NCI-H1436 (cell line): Measurements from ENCODE around the gene NPDC1.
A peak's percentile ranks its signal among the peaks of the same experiment; 100 is the strongest.
"Not testable (repeated sequence)": the region's sequence is repeated elsewhere in the genome, so short reads cannot be mapped to it uniquely, and the experiment has no call there.

ENCODE experiments used
- DNase-seq: peaks from one replicate; lab custom pipeline; 2025; lab: John Stamatoyannopoulos, UW

The NPDC1 gene

DNA sequence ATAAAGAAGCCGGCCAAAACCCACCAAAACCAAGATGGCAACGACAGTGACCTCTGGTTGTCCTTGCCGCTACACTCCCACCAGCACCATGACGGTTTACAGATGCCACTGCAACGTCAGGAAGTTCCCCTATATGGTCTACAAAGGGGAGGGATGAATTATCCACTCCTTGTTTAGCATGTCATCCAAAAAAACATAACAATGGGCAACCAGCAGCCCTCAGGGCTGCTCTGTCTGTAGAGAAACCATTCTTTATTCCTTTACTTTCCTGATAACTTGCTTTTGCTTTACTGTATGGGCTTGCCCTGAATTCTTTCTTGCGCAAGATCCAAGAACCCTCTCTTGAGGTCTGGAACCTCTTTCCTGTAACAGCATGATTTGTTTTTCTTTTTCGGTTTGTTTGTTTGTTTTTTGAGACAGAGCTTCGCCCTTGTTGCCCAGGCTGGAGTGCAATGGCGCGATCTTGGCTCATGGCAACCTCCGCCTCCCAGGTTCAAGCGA is 29.3 kb upstream of the NPDC1 start:
- no peak for DNase-seq

DNA sequence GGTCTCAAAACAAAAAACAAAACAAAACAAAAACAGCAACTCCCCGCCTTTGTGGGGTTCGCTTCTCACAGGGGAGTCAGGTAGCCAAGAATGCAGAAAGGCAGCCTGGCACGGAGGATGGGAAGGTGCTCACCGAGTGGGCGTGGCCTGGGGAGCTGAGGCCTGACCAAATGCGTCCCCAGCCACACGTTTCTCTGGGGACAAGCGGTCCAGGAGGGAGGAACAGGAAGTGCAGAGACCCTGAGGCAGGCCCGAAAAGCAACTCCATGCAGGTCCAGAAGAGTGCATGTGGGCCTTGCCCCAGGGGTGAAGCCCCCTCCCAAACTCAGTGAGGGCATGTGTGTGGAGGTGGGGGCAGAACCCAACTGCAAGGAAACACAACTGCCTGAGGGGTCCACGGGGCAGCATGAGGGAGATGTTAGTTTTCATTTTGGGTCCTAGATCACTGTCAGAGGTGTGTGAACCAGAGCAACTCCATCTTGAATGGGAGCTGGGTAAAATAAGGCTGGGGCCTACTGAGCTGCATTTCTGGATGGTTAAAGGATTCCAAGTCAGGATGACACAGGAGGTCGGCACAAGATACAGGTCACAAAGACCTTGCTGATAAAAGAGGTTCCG is 28.8 kb upstream of the NPDC1 start:
- no peak for DNase-seq

DNA sequence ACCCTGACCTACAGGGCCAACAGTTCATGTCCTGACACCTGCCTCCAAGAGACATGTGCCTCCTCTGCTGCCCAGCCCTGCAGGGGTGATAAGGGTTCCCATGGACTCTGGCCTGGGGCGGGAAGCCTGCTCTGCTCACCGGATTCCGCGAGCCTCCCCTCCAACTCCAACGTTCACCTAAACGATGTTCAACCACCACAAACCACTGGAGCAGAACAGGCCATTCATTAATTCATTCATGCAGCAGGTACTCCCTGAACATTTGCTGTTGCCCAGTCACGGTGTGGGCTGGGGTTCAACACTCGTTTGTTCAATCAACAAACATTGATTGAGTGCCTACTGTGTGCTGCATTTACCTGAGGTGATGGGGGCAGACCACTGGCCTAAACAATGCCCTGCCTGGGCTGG is 28.0 kb upstream of the NPDC1 start:
- no peak for DNase-seq

DNA sequence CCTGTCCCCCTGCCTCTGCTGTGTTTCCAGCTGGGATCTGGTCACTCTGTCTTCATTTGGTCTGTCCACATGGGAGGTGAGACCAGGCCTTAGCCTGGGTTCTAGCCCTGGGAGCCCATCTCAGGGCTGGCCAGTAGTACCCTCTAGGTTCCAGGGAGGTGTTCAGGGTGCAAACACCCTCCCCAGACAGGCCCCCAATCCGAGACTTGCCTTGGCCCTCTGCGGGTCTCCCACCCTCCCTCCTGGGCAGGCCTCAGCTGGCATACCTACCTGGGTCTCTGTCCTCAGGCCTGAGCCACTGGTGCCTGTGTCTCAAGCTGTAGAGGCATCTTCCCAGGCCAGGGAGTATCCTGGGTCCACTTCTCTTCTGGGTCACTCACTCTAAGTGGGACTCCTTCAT is 25.3 kb upstream of the NPDC1 start:
- no peak for DNase-seq

GRCh38 chr9:137070906-137071275 is 24.9 kb upstream of the NPDC1 start:
- peak; percentile 59 for DNase-seq

DNA sequence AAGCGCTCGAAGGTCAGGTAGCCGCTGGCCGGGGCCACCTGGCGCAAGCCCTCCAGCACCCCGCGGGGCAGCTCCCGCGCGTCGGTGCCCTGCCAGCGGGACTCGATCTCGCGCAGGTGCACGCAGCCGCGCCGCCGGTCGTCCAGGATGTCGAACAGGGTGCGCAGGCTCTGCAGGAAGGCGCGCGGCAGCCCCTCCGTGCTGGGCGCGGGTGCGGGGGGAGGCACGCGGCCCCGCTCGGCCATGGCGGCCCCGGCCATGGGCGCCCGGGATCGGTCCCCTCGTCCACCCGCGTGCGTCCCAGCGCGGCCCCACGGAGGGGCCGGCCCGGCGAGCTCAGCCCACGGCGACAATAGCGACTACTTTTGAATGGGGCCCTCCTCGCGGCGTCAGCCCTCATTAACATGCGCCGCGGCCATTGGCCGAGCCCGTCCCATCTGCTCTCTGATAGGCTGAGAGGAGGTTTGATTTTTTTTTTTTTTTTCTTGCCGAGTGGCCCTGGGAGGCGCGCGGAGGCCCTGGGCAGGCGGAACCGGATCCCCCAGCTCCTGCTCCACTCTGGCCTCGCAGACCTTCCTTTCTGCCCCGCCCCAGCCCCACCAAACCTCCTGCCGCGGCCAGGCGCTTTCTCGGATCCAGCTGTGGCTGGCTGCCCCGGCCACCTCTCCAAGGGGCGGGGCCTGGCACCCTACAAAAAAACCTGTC is 24.4 kb upstream of the NPDC1 start, which contains the start of gene SAPCD2:
Gene SAPCD2, minus strand, starts transcription at position 357 of the 705 bp plus-strand sequence. Its CDS starts 97 bp downstream, at position 260.
- DNase-seq, result peak; percentile 91

GRCh38 chr9:137069508-137070091 is 23.6 kb upstream of the NPDC1 start:
- no peak for DNase-seq

GRCh38 chr9:137068539-137069507 is 22.8 kb upstream of the NPDC1 start:
- DNase-seq, result no peak

DNA sequence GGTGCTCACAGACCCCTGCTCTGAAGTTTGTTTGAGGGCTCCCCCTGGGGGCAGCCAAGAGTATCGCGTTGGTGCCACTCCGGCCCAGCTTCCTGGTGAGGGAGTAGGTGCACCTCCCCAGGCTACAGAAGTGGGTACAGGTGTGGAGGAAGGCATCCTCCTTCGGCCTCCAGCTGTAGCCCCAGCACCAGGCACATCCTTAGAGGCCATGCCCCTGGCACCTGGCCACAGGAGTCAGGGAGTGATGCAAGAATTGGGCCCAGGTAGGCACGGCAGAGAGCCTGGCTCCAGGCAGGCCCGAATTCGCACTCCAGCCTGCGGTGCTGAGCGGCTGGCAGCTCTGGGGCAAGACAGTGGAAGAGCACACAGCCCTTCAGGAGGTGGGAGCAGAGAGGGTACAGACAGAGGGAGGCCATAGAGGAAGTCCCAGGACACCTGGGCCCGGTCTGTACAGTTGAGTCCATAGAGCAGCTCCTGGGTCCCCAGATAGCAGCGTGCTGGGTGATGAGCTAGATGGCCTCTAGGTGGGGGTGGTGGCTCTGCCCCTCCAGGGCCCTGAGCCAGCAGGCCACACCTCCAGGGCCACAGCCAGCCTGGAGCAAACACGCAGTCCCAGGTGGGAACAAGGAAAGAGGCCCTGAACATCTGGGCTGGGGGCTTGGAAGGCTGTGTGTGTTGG is 22.0 kb upstream of the NPDC1 start:
- peak; percentile 76 for DNase-seq

GRCh38 chr9:137066096-137066861 is 20.3 kb upstream of the NPDC1 start:
- DNase-seq, result no peak

DNA sequence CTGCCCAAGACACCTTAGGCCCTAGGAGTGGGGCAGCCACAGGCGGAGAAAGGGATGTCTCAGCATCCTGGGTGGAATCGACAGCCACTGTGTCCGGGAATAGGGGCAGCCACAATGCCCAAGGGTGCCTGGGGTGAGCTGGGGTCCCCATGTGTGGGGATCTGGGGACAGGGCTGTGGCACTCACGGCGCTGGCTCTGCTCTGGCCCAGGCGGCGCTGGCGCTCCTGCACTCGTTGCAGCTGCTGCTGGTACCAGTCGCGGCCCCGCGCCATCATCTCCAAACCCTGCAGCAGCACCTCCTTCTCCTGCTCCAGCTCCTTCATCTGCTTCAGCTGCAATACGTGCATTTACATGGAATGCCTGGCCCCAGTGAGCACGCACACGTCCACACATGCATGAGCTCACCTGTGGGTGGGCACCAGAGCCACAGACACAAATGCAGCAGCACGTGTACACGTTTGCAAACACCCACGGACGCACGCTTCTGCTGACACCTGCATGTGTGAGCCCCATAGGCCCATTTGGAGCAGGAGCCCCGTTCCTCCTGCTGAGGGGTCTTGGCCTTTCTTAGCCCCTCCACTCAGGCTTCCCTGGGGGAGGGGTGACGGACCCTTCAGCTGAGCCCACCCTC is 19.5 kb upstream of the NPDC1 start:
- DNase-seq, result no peak

- DNase-seq, result no peak
Measured at GRCh38 chr9:137064880-137065164, 18.8 kb upstream of the NPDC1 start.

DNA sequence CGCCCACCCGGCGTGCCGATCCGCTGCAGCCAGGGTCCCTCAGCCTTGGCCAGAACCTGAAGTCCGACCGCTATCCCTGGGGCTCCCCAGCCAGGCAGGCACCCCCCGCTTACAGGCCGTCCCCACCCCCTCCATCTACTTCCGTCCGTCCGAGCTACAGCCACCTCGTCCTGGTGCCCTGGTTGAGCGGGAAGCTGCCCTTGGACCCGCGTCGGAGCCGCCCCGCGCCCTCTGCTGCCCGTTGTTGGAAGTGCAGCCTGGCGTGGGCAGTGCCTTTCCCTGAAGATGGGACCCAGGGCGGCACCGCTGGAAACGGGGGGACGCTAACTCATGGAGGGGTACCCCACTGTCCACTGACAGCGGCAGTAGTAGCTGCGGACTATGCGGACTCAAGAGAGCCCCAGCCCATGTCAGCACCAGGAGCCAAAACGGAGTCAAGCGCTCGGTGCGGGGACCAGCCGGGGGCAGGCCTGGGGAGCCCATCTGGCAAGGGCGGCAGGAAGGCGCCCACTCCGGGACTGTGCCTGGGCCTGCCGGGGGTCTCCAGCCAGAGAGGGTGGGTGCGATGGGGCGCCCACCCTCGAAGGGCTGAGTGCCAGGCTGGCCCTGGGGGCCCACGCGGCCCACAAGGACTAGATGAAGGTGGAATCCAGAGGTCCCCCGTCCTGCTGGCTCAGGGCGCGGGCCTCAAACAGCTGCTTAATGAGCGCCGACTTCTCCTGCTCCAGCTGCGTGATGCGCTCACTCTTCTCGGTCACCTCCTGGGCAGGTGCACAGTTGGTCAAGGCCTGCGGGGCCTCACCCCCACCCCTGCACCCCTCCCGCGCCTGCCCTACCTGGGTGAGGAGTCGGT is 18.3 kb upstream of the NPDC1 start:
- DNase-seq, result peak; percentile 22

DNA sequence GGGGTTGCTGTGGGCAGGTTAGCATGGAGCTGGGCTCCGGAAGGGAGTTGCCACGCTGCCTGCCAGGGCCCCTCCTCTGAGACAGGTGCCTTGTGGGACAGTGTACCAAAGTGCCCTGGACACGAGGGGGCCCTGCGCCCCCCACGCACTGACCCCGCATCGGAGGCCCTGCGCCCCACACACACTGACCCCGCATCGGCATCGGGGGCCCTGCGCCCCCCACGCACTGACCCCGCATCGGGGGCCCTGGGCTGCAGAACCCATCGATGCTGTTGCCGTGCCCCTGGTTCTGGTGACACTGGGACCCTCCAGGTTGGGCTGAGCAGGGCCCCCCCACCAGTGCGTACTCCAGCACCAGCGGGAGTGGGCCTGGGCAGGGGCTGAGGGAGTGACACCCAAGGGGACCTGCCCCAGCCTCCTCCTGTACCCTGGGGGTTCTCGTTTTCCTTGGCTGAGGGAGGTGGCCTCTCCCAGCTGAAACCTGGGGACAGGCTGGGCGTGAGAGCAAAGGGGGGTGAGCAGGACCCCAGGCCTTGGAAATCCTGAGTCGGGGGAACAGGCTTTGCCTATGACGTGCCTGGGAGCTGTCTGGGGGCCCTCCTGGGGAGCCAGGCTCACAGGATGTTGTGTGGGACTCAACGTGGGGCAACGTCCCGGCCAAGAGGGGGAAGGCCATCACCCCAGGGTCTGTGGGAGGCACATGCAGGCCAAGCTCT is 17.5 kb upstream of the NPDC1 start:
- DNase-seq, result no peak

GRCh38 chr9:137062798-137063197 is 16.8 kb upstream of the NPDC1 start:
- DNase-seq, result not testable (repeated sequence)

GRCh38 chr9:137062384-137062783 is 16.4 kb upstream of the NPDC1 start:
- DNase-seq, result no peak

GRCh38 chr9:137058521-137059234 is 12.7 kb upstream of the NPDC1 start:
- DNase-seq, result no peak

DNA sequence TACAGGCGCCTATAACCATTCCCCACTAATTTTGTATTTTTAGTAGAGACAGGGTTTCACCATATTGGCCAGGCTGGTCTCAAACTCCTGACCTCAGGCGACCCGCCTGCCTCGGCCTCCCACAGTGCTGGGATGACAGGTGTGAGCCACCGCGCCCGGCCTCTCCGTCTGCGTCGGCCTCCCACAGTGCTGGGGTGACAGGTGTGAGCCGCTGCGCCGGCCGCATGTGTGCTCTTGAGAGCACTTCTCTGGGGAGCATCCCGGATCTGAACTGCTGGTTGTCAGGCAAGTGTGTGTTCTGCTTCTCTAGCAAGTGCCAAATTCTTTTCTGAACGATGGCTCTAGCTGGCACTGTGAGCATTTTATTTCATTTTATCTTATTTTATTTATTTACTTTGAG is 11.6 kb upstream of the NPDC1 start:
- DNase-seq, result peak; percentile 29
